Fibroblast of villous mesenchyme (primary cell): ENCODE results near the gene PODNL1. TPM values are rescaled to one million over a fixed set of nuclear protein-coding genes. Genes with fewer than 3 reads are reported as not detected.

Experiments
- DNase-seq: peaks from one replicate; pipeline ENCODE4 v3.0.0-alpha.2; 2010; ENCODE audit warnings: low read depth
- H3K4me3 ChIP-seq: 2 replicates; pipeline ENCODE4 v1.5.1; 2011; ENCODE audit warnings: low read depth, mild to moderate bottlenecking, low read length
- CTCF ChIP-seq: IDR thresholded peaks from 2 replicates; pipeline ENCODE4 v1.5.1; 2012; ENCODE audit warnings: low read depth, mild to moderate bottlenecking, low read length; ENCODE audit not compliant: insufficient read depth
- total RNA-seq: library from RNA; depleted of rRNA; stranded (reverse); fragments of >200 nt; gene quantifications from 2 replicates; pipeline ENCODE4 v1.2.3, GENCODE V29; 2012

The PODNL1 gene
- total RNA-seq, 1 donor, result 2.6 TPM

- no peak for TF ChIP-seq CTCF
- no peak overlapping the region for H3K4me3 ChIP-seq
- no peak for DNase-seq
Observed at GRCh38 chr19:13917888-13918406, 20.3 kb downstream of the PODNL1 start.

- H3K4me3 ChIP-seq, result no peak overlapping the region
- no peak for DNase-seq
- no peak for TF ChIP-seq CTCF
Observed at GRCh38 chr19:13914777-13915176, 23.4 kb downstream of the PODNL1 start.

GRCh38 chr19:13913352-13913751, 24.9 kb downstream of the PODNL1 start:
- no peak for DNase-seq
- TF ChIP-seq CTCF, result no peak
- no peak overlapping the region for H3K4me3 ChIP-seq

- no peak overlapping the region for H3K4me3 ChIP-seq
- no peak for TF ChIP-seq CTCF
- DNase-seq, result no peak
Observed at GRCh38 chr19:13909430-13909829, 28.8 kb downstream of the PODNL1 start.

GRCh38 chr19:13908674-13909073, 29.5 kb downstream of the PODNL1 start:
- no peak overlapping the region for H3K4me3 ChIP-seq
- no peak for DNase-seq
- TF ChIP-seq CTCF, result no peak

- H3K4me3 ChIP-seq, result peak overlapping the region; percentile 79
- DNase-seq, result no peak
- no peak for TF ChIP-seq CTCF
Observed at GRCh38 chr19:13906910-13907309, 31.3 kb downstream of the PODNL1 start.

- no peak for DNase-seq
- peak overlapping the region; percentile 79 for H3K4me3 ChIP-seq
- no peak for TF ChIP-seq CTCF
Observed at GRCh38 chr19:13906521-13906904, 31.7 kb downstream of the PODNL1 start.
